Endometrial microvascular endothelial cells (primary cell): ENCODE data around the gene KIF12. TPM values are rescaled to one million over a fixed set of nuclear protein-coding genes. Genes with fewer than 3 reads are reported as not detected.
"Not testable (repeated sequence)": the region's sequence is repeated elsewhere in the genome, so short reads cannot be mapped to it uniquely, and the experiment has no call there.

Experiments used
- in situ Hi-C: cut with HindIII; loops from 2 replicates; pipeline ENCODE4 v1.10.0; 2017; ENCODE audit warnings: low sequenced_read_pairs, low pct_unique_long_range_greater_than_20kb; ENCODE audit errors: inconsistent ontology term
- total RNA-seq: library from RNA; depleted of rRNA; stranded (reverse); fragments of >200 nt; gene quantifications from one replicate; pipeline ENCODE4 v1.2.3, GENCODE V29; 2015; ENCODE audit errors: inconsistent ontology term

The KIF12 gene
- total RNA-seq, 1 donor from 2014 or later: not detected

DNA sequence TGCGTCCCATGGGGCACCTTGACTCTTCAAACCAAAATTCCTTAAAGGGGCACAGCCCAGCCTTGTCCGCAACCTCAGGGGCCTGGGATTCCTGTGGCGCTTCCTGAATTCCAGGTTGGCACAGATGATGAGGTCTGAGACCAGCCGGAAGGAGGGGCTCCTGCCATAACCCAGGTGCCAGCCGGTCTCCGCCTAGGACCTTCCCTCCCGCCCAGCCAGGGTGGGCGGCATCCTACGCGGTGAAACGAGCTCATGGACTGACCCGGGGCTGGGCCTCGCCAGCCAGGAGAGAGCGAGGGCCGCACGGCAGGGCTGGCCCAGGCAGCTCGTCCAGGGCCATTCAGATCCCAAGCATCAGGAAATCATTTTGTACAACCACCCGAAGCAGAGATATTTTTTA, 44.0 kb downstream of the KIF12 start:
- in situ Hi-C loops: no loop called here

DNA sequence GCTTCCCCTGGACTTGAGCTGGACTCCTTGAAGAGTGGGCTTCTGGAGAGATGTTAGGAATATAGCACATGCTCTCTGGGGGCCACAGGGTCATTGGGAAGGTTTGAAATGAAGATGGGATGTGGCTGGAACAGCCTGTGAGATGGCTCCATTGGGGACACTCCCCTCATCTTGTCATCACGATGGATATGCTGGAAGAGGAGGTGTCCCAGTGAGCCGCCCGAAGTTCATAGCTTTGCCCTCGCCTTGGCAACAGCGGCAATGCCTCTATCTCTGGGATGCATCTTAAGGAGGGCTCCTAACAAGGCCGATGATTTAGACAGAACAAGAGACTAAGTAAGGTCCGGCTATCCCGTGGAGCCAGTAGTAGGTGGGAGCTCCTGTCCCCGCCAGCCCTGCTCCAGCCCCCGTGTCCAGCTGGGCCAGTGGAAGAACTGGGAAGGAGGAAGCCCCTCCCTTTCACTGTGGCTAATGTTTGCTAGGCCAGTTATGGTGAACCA, 44.9 kb downstream of the KIF12 start:
- in situ Hi-C loops: no loop called here

DNA sequence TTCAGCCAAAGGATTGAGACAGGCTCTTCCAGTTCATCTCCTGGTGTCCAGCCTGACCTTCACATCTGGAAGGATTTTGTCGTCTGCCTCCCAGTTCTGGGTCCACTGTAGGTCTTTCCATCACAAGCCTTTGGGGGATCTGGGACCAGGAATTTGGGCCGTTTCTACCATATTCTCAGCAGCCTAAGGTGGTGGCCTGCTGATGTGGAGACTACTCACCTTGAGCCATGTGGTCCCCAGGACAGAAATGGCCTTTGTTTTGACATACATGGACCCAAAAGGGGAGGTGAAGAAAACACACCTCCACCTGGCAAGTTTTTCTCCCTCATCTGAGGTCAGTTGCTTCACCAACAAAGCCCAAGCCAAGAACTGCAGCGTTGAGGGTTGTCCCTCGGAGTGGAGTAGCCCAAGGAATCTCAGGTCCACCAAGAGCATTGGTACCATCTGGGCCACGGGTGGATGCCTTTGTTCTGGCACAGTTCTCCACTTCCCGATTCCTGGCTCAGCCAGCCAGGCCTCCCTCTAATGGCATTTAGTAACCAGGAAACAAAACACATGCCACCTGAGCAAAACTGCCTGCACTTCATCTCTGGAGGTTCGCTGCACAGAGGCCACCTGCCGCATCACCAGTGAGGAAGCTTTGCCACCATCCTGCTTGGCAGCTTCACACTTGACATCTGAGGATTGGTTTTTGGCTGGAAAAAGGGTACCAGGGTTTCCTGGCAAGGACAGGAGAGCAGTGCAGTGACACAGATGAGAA, 45.7 kb downstream of the KIF12 start:
- in situ Hi-C loops: no loop called here

DNA sequence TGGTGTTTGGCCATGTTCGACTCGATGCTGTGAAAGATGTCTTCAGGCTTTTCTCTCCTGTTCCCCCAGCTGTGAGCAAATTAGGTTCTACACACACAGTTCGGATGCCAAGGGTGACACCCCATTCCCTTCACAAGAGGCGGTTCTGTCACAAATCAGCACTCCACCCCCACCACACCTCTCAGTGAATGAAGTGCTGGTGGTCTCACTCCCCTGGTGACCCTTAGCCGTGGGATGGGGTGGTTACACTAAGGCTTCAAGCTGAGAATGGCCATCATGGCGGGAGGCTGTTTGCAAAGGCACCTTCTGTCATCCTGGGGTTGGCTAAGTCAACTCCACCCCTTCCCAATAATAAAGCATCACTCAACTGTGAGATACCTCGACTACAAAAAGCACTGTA, 47.4 kb downstream of the KIF12 start:
- in situ Hi-C loops: no loop called here

DNA sequence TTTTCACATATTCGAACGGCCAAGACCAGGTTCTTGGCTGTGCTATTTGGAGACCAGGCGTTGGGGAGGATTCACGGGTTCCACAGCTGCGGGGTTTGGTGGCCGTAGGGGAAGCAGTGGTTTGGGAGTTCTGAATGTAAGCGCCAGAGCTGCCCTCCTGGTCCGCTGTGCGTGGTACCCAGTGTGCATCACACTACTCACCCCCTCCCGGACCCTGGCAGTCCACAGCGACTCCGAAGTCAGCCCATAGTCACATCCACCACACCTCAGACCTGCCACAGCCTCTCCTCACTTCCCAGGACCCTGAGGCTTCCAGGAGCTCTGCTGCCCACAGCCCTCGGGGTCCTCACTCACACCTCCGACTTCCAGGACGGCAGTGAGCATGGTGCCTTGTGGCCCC, 47.8 kb downstream of the KIF12 start:
- in situ Hi-C loops: no loop called here

DNA sequence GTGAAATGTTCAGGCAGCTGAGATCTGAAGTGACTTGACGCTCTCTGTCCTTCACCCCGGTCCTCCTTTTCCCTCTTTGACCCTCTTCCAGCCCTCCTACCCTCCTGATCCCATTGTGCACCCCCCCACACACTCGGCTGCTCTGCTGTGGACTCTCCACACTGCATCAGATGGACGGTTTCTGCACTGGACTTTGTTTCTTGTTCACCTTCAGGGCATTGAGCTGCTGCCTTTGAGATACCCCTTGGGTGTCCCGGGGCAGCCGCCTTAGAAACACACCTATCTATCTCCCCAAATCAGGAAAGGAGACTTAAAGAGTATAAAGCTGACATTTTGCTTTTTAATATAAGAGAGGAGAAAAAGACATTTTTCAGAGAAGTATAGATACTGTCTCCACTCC, 48.4 kb downstream of the KIF12 start:
- in situ Hi-C loops: no loop called here

DNA sequence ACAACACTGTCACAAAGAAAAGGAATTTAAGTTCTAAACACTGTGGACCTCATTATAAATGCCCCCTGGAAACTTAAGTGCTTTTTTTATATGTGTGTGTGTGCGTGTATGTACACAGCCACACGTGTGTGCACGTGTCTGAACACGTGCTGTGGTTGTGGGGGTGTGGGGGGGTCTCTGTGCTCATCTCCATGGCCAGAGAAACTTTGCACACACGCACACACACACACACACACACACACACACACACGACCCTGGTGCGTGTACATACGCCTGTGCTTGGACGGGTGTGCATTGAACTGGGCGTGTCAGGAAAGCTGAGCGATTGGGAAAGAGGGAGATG, 48.9 kb downstream of the KIF12 start:
- in situ Hi-C loops: no loop called here

DNA sequence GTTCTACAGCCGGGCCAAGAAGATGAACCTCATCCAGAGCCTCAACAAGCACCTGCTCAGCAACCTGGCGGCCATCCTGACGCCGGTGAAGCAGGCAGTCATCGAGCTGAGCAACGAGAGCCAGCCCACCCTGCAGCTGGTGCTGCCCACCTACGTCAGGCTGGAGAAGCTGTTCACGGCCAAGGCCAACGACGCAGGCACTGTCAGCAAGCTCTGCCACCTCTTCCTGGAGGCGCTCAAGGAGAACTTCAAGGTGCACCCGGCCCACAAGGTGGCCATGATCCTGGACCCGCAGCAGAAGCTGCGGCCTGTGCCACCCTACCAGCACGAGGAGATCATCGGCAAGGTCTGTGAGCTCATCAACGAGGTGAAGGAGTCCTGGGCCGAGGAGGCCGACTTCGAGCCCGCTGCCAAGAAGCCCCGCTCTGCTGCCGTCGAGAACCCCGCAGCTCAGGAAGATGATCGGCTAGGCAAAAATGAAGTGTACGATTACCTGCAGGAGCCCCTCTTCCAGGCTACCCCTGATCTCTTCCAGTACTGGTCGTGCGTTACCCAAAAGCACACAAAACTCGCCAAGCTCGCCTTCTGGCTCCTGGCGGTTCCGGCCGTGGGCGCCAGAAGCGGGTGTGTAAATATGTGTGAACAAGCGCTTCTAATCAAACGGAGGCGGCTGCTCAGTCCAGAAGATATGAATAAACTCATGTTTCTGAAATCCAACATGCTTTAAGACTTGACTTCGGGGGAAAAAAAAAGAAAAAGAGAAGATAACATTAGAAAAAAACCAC, 49.5 kb downstream of the KIF12 start:
- in situ Hi-C loops: no loop called here

DNA sequence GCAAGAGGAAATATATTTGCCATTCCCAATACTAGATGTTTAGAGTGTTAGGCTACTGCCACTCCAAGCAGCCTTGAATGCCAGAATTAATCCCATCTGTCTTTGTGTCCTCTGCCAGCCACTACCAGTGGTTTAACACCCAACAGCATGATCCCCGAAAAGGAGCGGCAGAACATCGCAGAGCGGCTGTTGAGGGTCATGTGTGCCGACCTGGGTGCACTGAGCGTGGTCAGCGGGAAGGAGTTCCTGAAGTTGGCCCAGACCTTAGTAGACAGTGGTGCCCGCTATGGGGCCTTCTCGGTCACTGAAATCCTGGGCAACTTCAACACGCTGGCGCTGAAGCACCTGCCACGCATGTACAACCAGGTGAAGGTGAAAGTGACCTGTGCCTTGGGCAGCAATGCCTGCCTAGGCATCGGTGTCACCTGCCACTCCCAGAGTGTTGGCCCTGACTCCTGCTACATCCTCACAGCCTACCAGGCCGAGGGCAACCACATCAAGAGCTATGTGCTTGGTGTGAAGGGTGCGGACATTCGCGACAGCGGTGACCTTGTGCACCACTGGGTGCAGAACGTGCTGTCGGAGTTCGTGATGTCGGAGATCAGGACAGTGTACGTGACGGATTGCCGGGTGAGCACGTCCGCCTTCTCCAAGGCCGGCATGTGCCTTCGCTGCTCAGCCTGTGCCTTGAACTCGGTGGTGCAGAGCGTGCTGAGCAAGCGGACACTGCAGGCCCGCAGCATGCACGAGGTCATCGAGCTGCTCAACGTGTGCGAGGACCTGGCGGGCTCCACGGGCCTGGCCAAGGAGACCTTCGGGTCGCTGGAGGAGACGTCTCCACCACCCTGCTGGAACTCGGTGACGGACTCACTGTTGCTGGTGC, 50.3 kb downstream of the KIF12 start:
- in situ Hi-C loops: no loop called here

DNA sequence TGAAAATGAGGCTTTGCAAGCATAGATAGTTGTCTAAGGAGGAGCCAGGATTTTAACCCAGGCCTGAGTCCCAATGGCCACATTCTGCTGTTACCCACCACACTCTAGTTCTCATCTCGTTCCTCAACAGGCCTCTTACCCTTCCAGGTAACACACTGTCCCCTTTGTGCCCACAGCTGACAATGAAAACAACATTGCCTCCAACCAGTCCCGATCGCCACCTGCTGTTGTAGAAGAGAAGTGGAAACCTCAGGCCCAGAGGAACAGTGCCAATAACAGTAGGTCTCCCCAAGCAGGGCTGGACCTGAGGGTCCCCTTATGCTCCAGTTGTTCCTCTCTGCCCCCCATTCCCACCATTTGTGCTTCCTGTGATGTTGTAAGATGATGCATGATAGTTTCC, 51.4 kb downstream of the KIF12 start:
- in situ Hi-C loops: no loop called here

DNA sequence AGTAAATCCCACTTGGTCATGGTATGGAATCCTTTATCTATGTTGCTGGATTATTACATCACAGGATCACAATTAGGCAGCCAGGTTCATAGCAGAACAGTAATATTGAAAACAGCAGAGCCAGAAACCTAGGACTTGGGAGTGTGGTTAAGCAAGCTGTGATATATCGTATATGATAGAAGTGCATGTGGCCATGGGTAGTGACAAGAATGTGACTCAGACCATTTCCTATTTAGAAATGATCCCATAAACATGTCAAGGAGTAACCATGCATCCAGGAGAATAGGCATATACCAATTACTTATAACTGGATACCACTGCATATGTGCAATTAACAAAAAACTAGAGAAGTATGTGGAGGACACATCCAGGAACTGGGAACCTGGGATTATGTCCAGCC, 52.2 kb downstream of the KIF12 start:
- in situ Hi-C loops: no loop called here

DNA sequence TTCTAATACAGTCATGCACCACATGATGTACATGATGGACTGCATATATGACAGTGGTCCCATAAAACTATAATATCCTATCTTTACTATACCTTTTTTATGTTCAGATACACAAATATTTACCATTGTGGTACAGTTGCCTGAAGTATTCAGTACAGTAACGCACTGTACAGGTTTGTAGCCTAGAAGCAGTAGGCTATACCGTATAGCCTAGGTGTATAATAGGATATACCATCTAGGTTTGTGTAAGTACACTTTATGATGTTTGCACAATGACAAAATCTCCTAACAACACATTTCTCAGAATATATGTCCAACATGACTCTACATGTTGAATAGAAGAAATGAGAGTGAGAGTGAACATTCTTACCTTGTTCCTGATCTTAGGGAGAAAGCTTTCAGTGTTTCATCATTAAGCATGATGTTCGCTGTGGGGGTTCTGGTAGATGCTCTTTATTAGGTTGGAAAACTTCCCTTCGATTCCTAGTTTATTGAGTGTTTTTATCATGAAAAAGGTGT, 52.8 kb downstream of the KIF12 start:
- in situ Hi-C loops: no loop called here

DNA sequence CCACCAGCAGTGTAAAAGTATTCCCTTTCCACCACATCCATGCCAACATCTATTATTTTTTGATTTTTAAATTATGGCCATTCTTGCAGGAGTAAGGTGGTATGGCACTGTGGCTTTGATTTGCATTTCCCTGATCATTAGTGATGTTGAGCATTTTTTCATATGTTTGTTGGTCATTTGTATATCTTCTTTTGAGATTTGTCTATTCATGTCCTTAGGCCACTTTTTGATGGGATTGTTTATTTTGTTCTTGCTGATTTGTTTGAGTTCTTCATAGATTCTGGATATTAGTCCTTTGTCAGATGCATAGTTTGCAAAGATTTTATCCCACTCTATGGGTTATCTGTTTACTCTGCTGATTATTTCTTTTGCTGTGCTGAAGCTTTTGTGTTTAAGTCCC, 55.4 kb downstream of the KIF12 start:
- in situ Hi-C loops: not testable (repeated sequence)

Other genes with a start within 250 kb of the KIF12 start
- gene ZNF618, start 223.0 kb downstream of the KIF12 start, total RNA-seq: 13.4 TPM
- not detected for gene AMBP, start 21.0 kb downstream of the KIF12 start, total RNA-seq
- 17.4 TPM for gene COL27A1, start 56.2 kb upstream of the KIF12 start, total RNA-seq
- not detected for gene ORM1, start 223.8 kb upstream of the KIF12 start, total RNA-seq
- not detected for gene ORM2, start 230.6 kb upstream of the KIF12 start, total RNA-seq